Measurements from ENCODE around the gene PEBP1. TPM values are rescaled to one million over a fixed set of nuclear protein-coding genes. Genes with fewer than 3 reads are reported as not detected.
A peak's percentile ranks its signal among the peaks of the same experiment; 100 is the strongest.

Gene PEBP1
- total RNA-seq, 6 experiments from 2014 or later, result 511 to 916 (median 654) TPM

GRCh38 chr12:118187751-118188435, 52.0 kb downstream of the PEBP1 start:
- no peak overlapping the region for H3K27ac ChIP-seq
- H3K9me3 ChIP-seq, result no peaks in the 10 kb centered on the region
- intact Hi-C loops (cut with DNase I), result loop anchor here in 1 of 2 donors (10.0 kb wide), 1 partner anchor 187 kb away; the partner anchor contains the start of genes SUDS3 and TAOK3
- WGBS (ENCODE audit: insufficient coverage, low coverage, low lambda C conversion rate, missing lambda C conversion rate), result 84% methylated on average over 6 of the region's 6 CpGs
- ATAC-seq, result no peak
- H3K27me3 ChIP-seq, result no peaks in the 10 kb centered on the region
- no peaks in the 10 kb centered on the region for H3K36me3 ChIP-seq
- H3K4me3 ChIP-seq, result no peak overlapping the region
- DNase-seq, result no peak
- peaks cover 0 to 12% (median under 1%) of the 10 kb centered on the region in 4 donors for H3K4me1 ChIP-seq
- TF ChIP-seq, protein P1, sequence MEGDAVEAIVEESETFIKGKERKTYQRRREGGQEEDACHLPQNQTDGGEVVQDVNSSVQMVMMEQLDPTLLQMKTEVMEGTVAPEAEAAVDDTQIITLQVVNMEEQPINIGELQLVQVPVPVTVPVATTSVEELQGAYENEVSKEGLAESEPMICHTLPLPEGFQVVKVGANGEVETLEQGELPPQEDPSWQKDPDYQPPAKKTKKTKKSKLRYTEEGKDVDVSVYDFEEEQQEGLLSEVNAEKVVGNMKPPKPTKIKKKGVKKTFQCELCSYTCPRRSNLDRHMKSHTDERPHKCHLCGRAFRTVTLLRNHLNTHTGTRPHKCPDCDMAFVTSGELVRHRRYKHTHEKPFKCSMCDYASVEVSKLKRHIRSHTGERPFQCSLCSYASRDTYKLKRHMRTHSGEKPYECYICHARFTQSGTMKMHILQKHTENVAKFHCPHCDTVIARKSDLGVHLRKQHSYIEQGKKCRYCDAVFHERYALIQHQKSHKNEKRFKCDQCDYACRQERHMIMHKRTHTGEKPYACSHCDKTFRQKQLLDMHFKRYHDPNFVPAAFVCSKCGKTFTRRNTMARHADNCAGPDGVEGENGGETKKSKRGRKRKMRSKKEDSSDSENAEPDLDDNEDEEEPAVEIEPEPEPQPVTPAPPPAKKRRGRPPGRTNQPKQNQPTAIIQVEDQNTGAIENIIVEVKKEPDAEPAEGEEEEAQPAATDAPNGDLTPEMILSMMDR (IDR thresholded peaks at IDR 0.05), result no peak
- no peak for TF ChIP-seq POLR2A (IDR thresholded peaks at IDR 0.05)

- ATAC-seq, result no peak
- 71% methylated on average over 10 of the region's 10 CpGs for WGBS (ENCODE audit: insufficient coverage, low coverage, low lambda C conversion rate, missing lambda C conversion rate)
- no peaks in the 10 kb centered on the region for H3K36me3 ChIP-seq
- H3K9me3 ChIP-seq, result no peaks in the 10 kb centered on the region
- TF ChIP-seq POLR2A (IDR thresholded peaks at IDR 0.05), result no peak
- TF ChIP-seq, protein P1 (IDR thresholded peaks at IDR 0.05), result no peak
- H3K4me3 ChIP-seq, result no peak overlapping the region
- intact Hi-C loops (cut with DNase I), result loop anchor here in 1 of 2 donors (10.0 kb wide), 1 partner anchor 186 kb away; the partner anchor contains the start of genes SUDS3 and TAOK3
- no peak for DNase-seq
- H3K27ac ChIP-seq, result no peak overlapping the region
- peaks cover 0 to 2% (median 0%) of the 10 kb centered on the region in 4 donors for H3K4me1 ChIP-seq
- no peaks in the 10 kb centered on the region for H3K27me3 ChIP-seq
Observed at GRCh38 chr12:118188690-118189371, 52.9 kb downstream of the PEBP1 start.

GRCh38 chr12:118189741-118190191, 53.8 kb downstream of the PEBP1 start:
- intact Hi-C loops (cut with DNase I), result loop anchor here in 1 of 2 donors (10.0 kb wide), 1 partner anchor 185 kb away; the partner anchor contains the start of genes SUDS3 and TAOK3
- 65% methylated on average over 12 of the region's 14 CpGs for WGBS (ENCODE audit: insufficient coverage, low coverage, low lambda C conversion rate, missing lambda C conversion rate)
- Histone ChIP-seq H3K27me3 (no peaks in the 10 kb centered on the region), H3K27ac (peak overlapping the region in 1 of 3 donors; percentile 11), H3K4me3 (no peak overlapping the region), H3K4me1 (no peaks in the 10 kb centered on the region), H3K36me3 (peaks cover 0 to 4% (median 1%) of the 10 kb centered on the region in 4 donors), H3K9me3 (no peaks in the 10 kb centered on the region)
- DNase-seq, result no peak
- TF ChIP-seq, protein P1 (IDR thresholded peaks at IDR 0.05), result no peak
- no peak for TF ChIP-seq POLR2A (IDR thresholded peaks at IDR 0.05)
- ATAC-seq, result peak in 1 of 4 donors; percentile 19

DNA sequence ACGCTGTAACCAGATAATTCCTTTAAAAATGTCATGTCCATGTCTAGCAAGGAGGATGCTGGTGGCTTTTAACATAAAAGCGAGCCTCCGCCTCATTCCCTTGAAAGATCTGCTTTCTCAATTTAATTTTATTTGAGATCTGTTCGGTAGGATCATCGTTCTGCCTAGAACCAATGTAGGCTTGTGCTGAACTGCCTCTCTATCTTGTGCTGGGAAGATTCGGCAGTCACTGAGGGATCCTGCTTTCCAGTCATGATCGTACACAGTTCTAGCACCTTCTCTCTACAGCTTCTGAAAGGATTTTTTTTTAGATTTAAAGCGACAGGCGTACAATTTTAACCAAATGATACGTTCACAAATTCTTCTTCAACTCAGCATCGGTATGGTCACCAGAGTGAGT, 54.3 kb downstream of the PEBP1 start:
- DNase-seq, result no peak
- Histone ChIP-seq H3K36me3 (peaks cover 0 to 4% (median 1%) of the 10 kb centered on the region in 4 donors), H3K27me3 (no peaks in the 10 kb centered on the region), H3K4me3 (no peak overlapping the region), H3K4me1 (no peaks in the 10 kb centered on the region), H3K9me3 (no peaks in the 10 kb centered on the region), H3K27ac (peak overlapping the region in 1 of 3 donors; percentile 11)
- TF ChIP-seq, protein P1 (IDR thresholded peaks at IDR 0.05), result no peak
- TF ChIP-seq POLR2A (IDR thresholded peaks at IDR 0.05), result no peak
- ATAC-seq, result no peak
- WGBS (ENCODE audit: insufficient coverage, low coverage, low lambda C conversion rate, missing lambda C conversion rate), result 74% methylated on average over 11 of the region's 11 CpGs
- intact Hi-C loops (cut with DNase I), result no loop called here

Data from right lobe of liver (tissue), 6 donors.